Mucosa of gallbladder (tissue), 1 donor: ENCODE data around the gene PLK5. TPM values are rescaled to one million over a fixed set of nuclear protein-coding genes. Genes with fewer than 3 reads are reported as not detected.
"Not testable (repeated sequence)": the region's sequence is repeated elsewhere in the genome, so short reads cannot be mapped to it uniquely, and the experiment has no call there.

Source experiments
- DNase-seq: peaks from one replicate; pipeline ENCODE4 v3.0.0-alpha.2; 2020; ENCODE audit warnings: low spot score
- total RNA-seq: library from RNA; stranded (reverse); gene quantifications from one replicate; pipeline ENCODE4 v1.2.1, GENCODE V29; 2021
- donor health status: DM: no; HTN: no; CAD: no.

The PLK5 gene
- total RNA-seq, 1 donor from 2014 or later = 0.89 TPM

GRCh38 chr19:1491114-1491848, 32.6 kb upstream of the PLK5 start, which contains the start of gene REEP6:
Gene REEP6, plus strand, starts transcription at chr19:1491181. Its CDS starts 89 bp downstream, at chr19:1491270.
- DNase-seq = no peak

- no peak for DNase-seq
Observed at GRCh38 chr19:1491849-1492170, 32.1 kb upstream of the PLK5 start.

- DNase-seq = no peak
Observed at GRCh38 chr19:1492474-1493006, 31.3 kb upstream of the PLK5 start.

- DNase-seq = no peak
Observed at GRCh38 chr19:1494115-1494815, 29.6 kb upstream of the PLK5 start.

GRCh38 chr19:1495051-1495798, 28.7 kb upstream of the PLK5 start:
- no peak for DNase-seq

GRCh38 chr19:1495799-1496713, 27.8 kb upstream of the PLK5 start:
- no peak for DNase-seq

- DNase-seq = no peak
Observed at GRCh38 chr19:1496714-1497577, 26.9 kb upstream of the PLK5 start.

- DNase-seq = no peak
Observed at GRCh38 chr19:1497578-1498235, 26.2 kb upstream of the PLK5 start.

- not testable (repeated sequence) for DNase-seq
Observed at GRCh38 chr19:1499231-1499630, 24.6 kb upstream of the PLK5 start.

GRCh38 chr19:1501200-1501595, 22.7 kb upstream of the PLK5 start:
- peak; percentile 85 for DNase-seq

GRCh38 chr19:1502433-1503088, 21.3 kb upstream of the PLK5 start:
- DNase-seq = no peak

GRCh38 chr19:1503089-1503924, 20.6 kb upstream of the PLK5 start:
- DNase-seq = no peak

GRCh38 chr19:1503925-1504773, 19.7 kb upstream of the PLK5 start:
- DNase-seq = no peak

GRCh38 chr19:1505012-1505411, 18.9 kb upstream of the PLK5 start:
- DNase-seq = no peak

- DNase-seq = no peak
Observed at GRCh38 chr19:1505991-1506881, 17.6 kb upstream of the PLK5 start.

- no peak for DNase-seq
Observed at GRCh38 chr19:1507192-1507660, 16.7 kb upstream of the PLK5 start.
